ENCODE data around the gene ZNF358.
A peak's percentile ranks its signal among the peaks of the same experiment; 100 is the strongest.

ZNF358 gene

GRCh38 chr19:7483720-7484201, 32.1 kb upstream of the ZNF358 start:
- Histone ChIP-seq H4K5ac (ENCODE audit: low read length) (no peak overlapping the region), H2BK5ac (ENCODE audit: low read length) (no peak overlapping the region), H3K4me3 (ENCODE audit: low read length) (no peak overlapping the region), H3K4me2 (ENCODE audit: low read length) (no peak overlapping the region), H3K56ac (ENCODE audit: low read length) (peak overlapping the region; percentile 86), H2AK5ac (ENCODE audit: low read length) (no peak overlapping the region), H3K79me1 (ENCODE audit: low read length) (no peaks in the 10 kb centered on the region), H2BK15ac (replicated peaks; ENCODE audit: low read depth) (no peak overlapping the region), H3K4me1 (ENCODE audit: control insufficient read depth, low read depth, low read length) (peaks cover 3% of the 10 kb centered on the region), H4K8ac (ENCODE audit: low read depth, low read length) (no peak overlapping the region), H3K4ac (ENCODE audit: low read depth, low read length) (no peak overlapping the region), H3K79me2 (ENCODE audit: control insufficient read depth, insufficient read depth, low read length) (no peaks in the 10 kb centered on the region), H3K27ac (ENCODE audit: low read depth, low read length) (no peak overlapping the region), H3K18ac (ENCODE audit: low read length) (no peak overlapping the region), H3K9ac (ENCODE audit: low read length) (no peak overlapping the region), H2BK120ac (ENCODE audit: low read depth, low read length) (no peak overlapping the region), H3K23ac (ENCODE audit: low read length) (no peak overlapping the region), H3K36me3 (ENCODE audit: control insufficient read depth, insufficient read depth, low read length) (no peaks in the 10 kb centered on the region), H3K27me3 (ENCODE audit: insufficient read depth, low read length, poor library complexity) (no peaks in the 10 kb centered on the region)
- DNase-seq: no peak
- no CpG with 5 or more reads among the region's 17 CpGs for WGBS (ENCODE audit: extremely low coverage, insufficient coverage, low lambda C conversion rate)

DNA sequence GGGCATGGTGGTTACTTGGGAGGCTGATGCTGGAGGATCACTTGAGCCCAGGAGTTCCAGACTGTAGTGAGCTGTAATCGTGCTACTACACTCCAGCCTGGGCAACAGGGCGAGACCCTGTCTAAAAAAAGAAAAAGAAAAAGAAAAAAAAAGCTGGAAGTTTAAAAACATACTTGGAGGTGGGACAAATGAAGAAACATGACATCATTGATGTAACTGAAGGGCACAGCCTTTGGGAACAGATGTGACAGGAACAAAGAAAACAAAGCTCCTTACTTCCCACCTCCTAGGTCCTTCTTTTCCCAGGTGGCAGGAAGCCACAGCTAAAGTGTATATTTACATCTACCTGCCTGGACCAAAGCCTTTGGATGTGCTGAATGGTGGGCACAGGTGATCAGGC, 29.0 kb upstream of the ZNF358 start:
- Histone ChIP-seq H2BK15ac (replicated peaks; ENCODE audit: low read depth) (no peak overlapping the region), H3K36me3 (ENCODE audit: control insufficient read depth, insufficient read depth, low read length) (no peaks in the 10 kb centered on the region), H3K18ac (ENCODE audit: low read length) (no peak overlapping the region), H4K8ac (ENCODE audit: low read depth, low read length) (no peak overlapping the region), H3K4me3 (ENCODE audit: low read length) (no peak overlapping the region), H2AK5ac (ENCODE audit: low read length) (no peak overlapping the region), H3K27ac (ENCODE audit: low read depth, low read length) (no peak overlapping the region), H4K5ac (ENCODE audit: low read length) (no peak overlapping the region), H3K79me1 (ENCODE audit: low read length) (no peaks in the 10 kb centered on the region), H3K79me2 (ENCODE audit: control insufficient read depth, insufficient read depth, low read length) (no peaks in the 10 kb centered on the region), H3K23ac (ENCODE audit: low read length) (no peak overlapping the region), H3K4me1 (ENCODE audit: control insufficient read depth, low read depth, low read length) (peaks cover 5% of the 10 kb centered on the region), H2BK120ac (ENCODE audit: low read depth, low read length) (no peak overlapping the region), H3K4me2 (ENCODE audit: low read length) (no peak overlapping the region), H3K4ac (ENCODE audit: low read depth, low read length) (no peak overlapping the region), H3K9ac (ENCODE audit: low read length) (no peak overlapping the region), H3K56ac (ENCODE audit: low read length) (no peak overlapping the region), H2BK5ac (ENCODE audit: low read length) (no peak overlapping the region), H3K27me3 (ENCODE audit: insufficient read depth, low read length, poor library complexity) (no peaks in the 10 kb centered on the region)
- no CpG with 5 or more reads among the region's 2 CpGs for WGBS (ENCODE audit: extremely low coverage, insufficient coverage, low lambda C conversion rate)
- DNase-seq: no peak

DNA sequence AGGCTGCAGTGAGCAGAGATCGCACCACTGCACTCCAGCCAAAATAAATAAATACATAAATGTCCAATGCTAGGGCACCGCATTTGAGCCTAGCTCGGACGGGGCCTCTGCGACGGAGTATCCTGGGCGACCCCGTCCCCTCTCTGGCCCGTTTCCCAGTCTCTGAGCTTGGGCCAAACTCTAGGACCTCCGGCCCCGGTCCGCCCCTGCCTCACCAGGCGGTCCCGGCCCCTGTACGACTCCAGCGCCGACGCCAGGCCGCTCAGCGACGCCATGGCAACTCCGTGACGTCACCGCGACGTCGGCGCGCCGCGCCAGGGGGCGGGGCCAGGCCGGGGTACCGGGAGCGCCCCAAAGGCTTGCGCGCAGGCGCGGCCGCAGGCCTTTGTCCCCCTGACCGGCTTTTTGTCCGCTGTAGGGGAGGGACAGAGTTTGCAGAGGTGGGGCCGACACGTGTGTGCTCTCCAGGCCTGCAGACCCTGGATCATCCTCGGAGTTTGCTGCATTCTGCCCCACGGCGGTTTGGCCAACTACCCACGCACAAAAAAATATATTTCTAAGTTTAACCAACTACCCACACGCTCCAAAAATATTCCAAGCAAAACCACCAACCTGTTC, 27.1 kb upstream of the ZNF358 start, which contains the start of gene PEX11G:
TSS of gene PEX11G (minus strand) at position 300 of the 618 bp plus-strand sequence. CDS start at position 275, 25 bp downstream.
- Histone ChIP-seq H2BK120ac (ENCODE audit: low read depth, low read length) (no peak within 1 kb of the TSS), H3K79me1 (ENCODE audit: low read length) (no peaks in the 10 kb centered on the region), H4K8ac (ENCODE audit: low read depth, low read length) (peak within 1 kb of the TSS; percentile 99), H3K9ac (ENCODE audit: low read length) (peak within 1 kb of the TSS; percentile 85), H3K56ac (ENCODE audit: low read length) (peak within 1 kb of the TSS; percentile 92), H3K79me2 (ENCODE audit: control insufficient read depth, insufficient read depth, low read length) (no peaks in the 10 kb centered on the region), H2BK15ac (replicated peaks; ENCODE audit: low read depth) (no peak within 1 kb of the TSS), H3K4ac (ENCODE audit: low read depth, low read length) (peak within 1 kb of the TSS; percentile 81), H3K18ac (ENCODE audit: low read length) (peak within 1 kb of the TSS; percentile 72), H3K23ac (ENCODE audit: low read length) (no peak within 1 kb of the TSS), H3K4me1 (ENCODE audit: control insufficient read depth, low read depth, low read length) (peaks cover 2% of the 10 kb centered on the region), H2BK5ac (ENCODE audit: low read length) (no peak within 1 kb of the TSS), H2AK5ac (ENCODE audit: low read length) (peak within 1 kb of the TSS; percentile 10), H3K27me3 (ENCODE audit: insufficient read depth, low read length, poor library complexity) (no peaks in the 10 kb centered on the region), H4K5ac (ENCODE audit: low read length) (peak within 1 kb of the TSS; percentile 90), H3K4me3 (ENCODE audit: low read length) (peak within 1 kb of the TSS; percentile 68), H3K36me3 (ENCODE audit: control insufficient read depth, insufficient read depth, low read length) (no peaks in the 10 kb centered on the region), H3K27ac (ENCODE audit: low read depth, low read length) (no peak within 1 kb of the TSS), H3K4me2 (ENCODE audit: low read length) (peak within 1 kb of the TSS; percentile 77)
- DNase-seq: peak; percentile 94
- WGBS (ENCODE audit: extremely low coverage, insufficient coverage, low lambda C conversion rate): no CpG with 5 or more reads among the region's 49 CpGs

- Histone ChIP-seq H3K79me1 (ENCODE audit: low read length) (no peaks in the 10 kb centered on the region), H4K8ac (ENCODE audit: low read depth, low read length) (peak overlapping the region; percentile 99), H3K4me1 (ENCODE audit: control insufficient read depth, low read depth, low read length) (peaks cover 2% of the 10 kb centered on the region), H2BK5ac (ENCODE audit: low read length) (no peak overlapping the region), H3K36me3 (ENCODE audit: control insufficient read depth, insufficient read depth, low read length) (no peaks in the 10 kb centered on the region), H2AK5ac (ENCODE audit: low read length) (peak overlapping the region; percentile 10), H3K27ac (ENCODE audit: low read depth, low read length) (no peak overlapping the region), H3K4ac (ENCODE audit: low read depth, low read length) (peak overlapping the region; percentile 37), H3K56ac (ENCODE audit: low read length) (peak overlapping the region; percentile 17), H4K5ac (ENCODE audit: low read length) (peak overlapping the region; percentile 90), H3K18ac (ENCODE audit: low read length) (no peak overlapping the region), H3K27me3 (ENCODE audit: insufficient read depth, low read length, poor library complexity) (no peaks in the 10 kb centered on the region), H2BK120ac (ENCODE audit: low read depth, low read length) (no peak overlapping the region), H2BK15ac (replicated peaks; ENCODE audit: low read depth) (no peak overlapping the region), H3K4me3 (ENCODE audit: low read length) (no peak overlapping the region), H3K23ac (ENCODE audit: low read length) (no peak overlapping the region), H3K79me2 (ENCODE audit: control insufficient read depth, insufficient read depth, low read length) (no peaks in the 10 kb centered on the region), H3K9ac (ENCODE audit: low read length) (peak overlapping the region; percentile 58), H3K4me2 (ENCODE audit: low read length) (no peak overlapping the region)
- no CpG with 5 or more reads among the region's 11 CpGs for WGBS (ENCODE audit: extremely low coverage, insufficient coverage, low lambda C conversion rate)
- peak; percentile 21 for DNase-seq
These were observed 26.3 kb upstream of the ZNF358 start for GRCh38 chr19:7489609-7490044.

- no peak overlapping the region for H2BK120ac ChIP-seq (ENCODE audit: low read depth, low read length)
- no peak overlapping the region for H4K8ac ChIP-seq (ENCODE audit: low read depth, low read length)
- no peak overlapping the region for H3K4me3 ChIP-seq (ENCODE audit: low read length)
- no peak overlapping the region for H2BK5ac ChIP-seq (ENCODE audit: low read length)
- H4K5ac ChIP-seq (ENCODE audit: low read length): no peak overlapping the region
- no peaks in the 10 kb centered on the region for H3K36me3 ChIP-seq (ENCODE audit: control insufficient read depth, insufficient read depth, low read length)
- H3K79me1 ChIP-seq (ENCODE audit: low read length): no peaks in the 10 kb centered on the region
- H2AK5ac ChIP-seq (ENCODE audit: low read length): no peak overlapping the region
- H3K56ac ChIP-seq (ENCODE audit: low read length): no peak overlapping the region
- H3K4me2 ChIP-seq (ENCODE audit: low read length): no peak overlapping the region
- H3K27ac ChIP-seq (ENCODE audit: low read depth, low read length): no peak overlapping the region
- no peaks in the 10 kb centered on the region for H3K79me2 ChIP-seq (ENCODE audit: control insufficient read depth, insufficient read depth, low read length)
- no peak overlapping the region for H2BK15ac ChIP-seq (replicated peaks; ENCODE audit: low read depth)
- H3K23ac ChIP-seq (ENCODE audit: low read length): no peak overlapping the region
- H3K9ac ChIP-seq (ENCODE audit: low read length): no peak overlapping the region
- no peak overlapping the region for H3K4ac ChIP-seq (ENCODE audit: low read depth, low read length)
- no peaks in the 10 kb centered on the region for H3K27me3 ChIP-seq (ENCODE audit: insufficient read depth, low read length, poor library complexity)
- no peak for DNase-seq
- peaks cover 2% of the 10 kb centered on the region for H3K4me1 ChIP-seq (ENCODE audit: control insufficient read depth, low read depth, low read length)
- no peak overlapping the region for H3K18ac ChIP-seq (ENCODE audit: low read length)
- no CpG with 5 or more reads among the region's 4 CpGs for WGBS (ENCODE audit: extremely low coverage, insufficient coverage, low lambda C conversion rate)
These were observed 23.8 kb upstream of the ZNF358 start for GRCh38 chr19:7492142-7492541.

GRCh38 chr19:7492558-7492957, 23.3 kb upstream of the ZNF358 start:
- H3K18ac ChIP-seq (ENCODE audit: low read length): no peak overlapping the region
- no peak overlapping the region for H2AK5ac ChIP-seq (ENCODE audit: low read length)
- no peak overlapping the region for H4K8ac ChIP-seq (ENCODE audit: low read depth, low read length)
- no peak overlapping the region for H3K56ac ChIP-seq (ENCODE audit: low read length)
- H3K79me2 ChIP-seq (ENCODE audit: control insufficient read depth, insufficient read depth, low read length): no peaks in the 10 kb centered on the region
- no peak overlapping the region for H2BK120ac ChIP-seq (ENCODE audit: low read depth, low read length)
- H3K4ac ChIP-seq (ENCODE audit: low read depth, low read length): no peak overlapping the region
- H3K9ac ChIP-seq (ENCODE audit: low read length): no peak overlapping the region
- H3K23ac ChIP-seq (ENCODE audit: low read length): no peak overlapping the region
- H3K4me3 ChIP-seq (ENCODE audit: low read length): no peak overlapping the region
- H2BK15ac ChIP-seq (replicated peaks; ENCODE audit: low read depth): no peak overlapping the region
- peaks cover 2% of the 10 kb centered on the region for H3K4me1 ChIP-seq (ENCODE audit: control insufficient read depth, low read depth, low read length)
- WGBS (ENCODE audit: extremely low coverage, insufficient coverage, low lambda C conversion rate): no CpG with 5 or more reads among the region's 11 CpGs
- H4K5ac ChIP-seq (ENCODE audit: low read length): no peak overlapping the region
- H3K79me1 ChIP-seq (ENCODE audit: low read length): no peaks in the 10 kb centered on the region
- no peak overlapping the region for H3K27ac ChIP-seq (ENCODE audit: low read depth, low read length)
- no peak for DNase-seq
- H3K27me3 ChIP-seq (ENCODE audit: insufficient read depth, low read length, poor library complexity): no peaks in the 10 kb centered on the region
- H2BK5ac ChIP-seq (ENCODE audit: low read length): no peak overlapping the region
- H3K4me2 ChIP-seq (ENCODE audit: low read length): no peak overlapping the region
- H3K36me3 ChIP-seq (ENCODE audit: control insufficient read depth, insufficient read depth, low read length): no peaks in the 10 kb centered on the region
